ENCODE results near the gene MTFR1L.

- no peak for TF ChIP-seq CTCF (IDR thresholded peaks at IDR 0.05; ENCODE audit: insufficient read depth, low read depth, low read length)
- TF ChIP-seq EZH2 (IDR thresholded peaks at IDR 0.05; ENCODE audit: insufficient read depth, low read length) = no peak
Measured at GRCh38 chr1:25780318-25781129, 39.2 kb upstream of the MTFR1L start.
